Activated naive CD4-positive, alpha-beta T cell treated with anti-CD3 and anti-CD28 coated beads for 36 hours (primary cell): ENCODE measurements around the gene AUTS2. TPM values are rescaled to one million over a fixed set of nuclear protein-coding genes. Genes with fewer than 3 reads are reported as not detected.

ENCODE experiments used
- CTCF ChIA-PET: fragments of 350-600 bp; sonication (Branson Sonifier 250); formaldehyde crosslinking; loops from one replicate; lab custom pipeline; 2021; ENCODE audit warnings: antibody characterized with exemption; lab: Charles Lee
- DNase-seq: peaks from one replicate; pipeline ENCODE4 v3.0.0-alpha.2; 2020
- H3K27ac Mint-ChIP-seq: one replicate; pipeline ENCODE4 v1.8.0; 2021; ENCODE audit warnings: mild to moderate bottlenecking, mixed read lengths
- H3K27me3 Mint-ChIP-seq: one replicate; pipeline ENCODE4 v1.8.0; 2021; ENCODE audit warnings: low read depth, mixed read lengths
- H3K36me3 Mint-ChIP-seq: one replicate; pipeline ENCODE4 v1.8.0; 2021; ENCODE audit warnings: low read depth, mixed read lengths
- H3K4me1 Mint-ChIP-seq: one replicate; pipeline ENCODE4 v1.8.0; 2021; ENCODE audit warnings: low read depth, mixed read lengths
- H3K4me3 Mint-ChIP-seq: one replicate; pipeline ENCODE4 v1.8.0; 2021; ENCODE audit warnings: mild to moderate bottlenecking, moderate library complexity, mixed read lengths
- H3K9me3 Mint-ChIP-seq: one replicate; pipeline ENCODE4 v1.8.0; 2021; ENCODE audit warnings: mixed read lengths
- intact Hi-C: fragments of 100-400 bp; cut with micrococcal nuclease; formaldehyde crosslinking; loops from one replicate; pipeline ENCODE4 v1.15.1; 2023
- total RNA-seq, 2 experiments: library from RNA; stranded (reverse); gene quantifications; one replicate each; pipeline ENCODE4 v1.2.3, GENCODE V29; 2021

AUTS2 gene
- total RNA-seq, 2 experiments from 2014 or later = 0.79 to 1.1 TPM

- CTCF ChIA-PET = no interaction called here
- Mint-ChIP-seq H3K4me1 (no peaks in the 10 kb centered on the region), H3K9me3 (no peaks in the 10 kb centered on the region), H3K27me3 (no peaks in the 10 kb centered on the region), H3K27ac (no peak overlapping the region), H3K36me3 (no peaks in the 10 kb centered on the region), H3K4me3 (no peak overlapping the region)
- DNase-seq = no peak
- intact Hi-C loops = no loop called here
Observed at GRCh38 chr7:69994886-69995542, 396.7 kb downstream of the AUTS2 start.

GRCh38 chr7:69996121-69996520 is 397.8 kb downstream of the AUTS2 start:
- no peaks in the 10 kb centered on the region for H3K9me3 Mint-ChIP-seq
- DNase-seq = no peak
- H3K4me3 Mint-ChIP-seq = no peak overlapping the region
- H3K27ac Mint-ChIP-seq = no peak overlapping the region
- H3K36me3 Mint-ChIP-seq = no peaks in the 10 kb centered on the region
- no peaks in the 10 kb centered on the region for H3K4me1 Mint-ChIP-seq
- no peaks in the 10 kb centered on the region for H3K27me3 Mint-ChIP-seq
- CTCF ChIA-PET = no interaction called here
- intact Hi-C loops = no loop called here

GRCh38 chr7:70000737-70001348 is 402.6 kb downstream of the AUTS2 start:
- no peak for DNase-seq
- Mint-ChIP-seq H3K27ac (no peak overlapping the region), H3K4me3 (no peak overlapping the region), H3K9me3 (no peaks in the 10 kb centered on the region), H3K36me3 (no peaks in the 10 kb centered on the region), H3K4me1 (peaks cover 3% of the 10 kb centered on the region), H3K27me3 (no peaks in the 10 kb centered on the region)
- intact Hi-C loops = no loop called here
- CTCF ChIA-PET = no interaction called here

- intact Hi-C loops = no loop called here
- Mint-ChIP-seq H3K9me3 (no peaks in the 10 kb centered on the region), H3K4me1 (peaks cover 11% of the 10 kb centered on the region), H3K27ac (no peak overlapping the region), H3K36me3 (no peaks in the 10 kb centered on the region), H3K27me3 (no peaks in the 10 kb centered on the region), H3K4me3 (no peak overlapping the region)
- CTCF ChIA-PET = no interaction called here
- no peak for DNase-seq
Observed at GRCh38 chr7:70005480-70005879, 407.2 kb downstream of the AUTS2 start.

GRCh38 chr7:70005891-70006260 is 407.6 kb downstream of the AUTS2 start:
- DNase-seq = no peak
- intact Hi-C loops = no loop called here
- no peak overlapping the region for H3K27ac Mint-ChIP-seq
- H3K9me3 Mint-ChIP-seq = no peaks in the 10 kb centered on the region
- no peak overlapping the region for H3K4me3 Mint-ChIP-seq
- H3K36me3 Mint-ChIP-seq = no peaks in the 10 kb centered on the region
- CTCF ChIA-PET = no interaction called here
- no peaks in the 10 kb centered on the region for H3K27me3 Mint-ChIP-seq
- H3K4me1 Mint-ChIP-seq = peaks cover 11% of the 10 kb centered on the region

- no peak overlapping the region for H3K27ac Mint-ChIP-seq
- no peaks in the 10 kb centered on the region for H3K36me3 Mint-ChIP-seq
- no peaks in the 10 kb centered on the region for H3K9me3 Mint-ChIP-seq
- no peaks in the 10 kb centered on the region for H3K27me3 Mint-ChIP-seq
- H3K4me3 Mint-ChIP-seq = peak overlapping the region; percentile 19
- intact Hi-C loops = no loop called here
- no peak for DNase-seq
- peaks cover 11% of the 10 kb centered on the region for H3K4me1 Mint-ChIP-seq
- CTCF ChIA-PET = no interaction called here
Observed at GRCh38 chr7:70006261-70006920, 408.1 kb downstream of the AUTS2 start.

- Mint-ChIP-seq H3K4me1 (peaks cover 11% of the 10 kb centered on the region), H3K27me3 (no peaks in the 10 kb centered on the region), H3K9me3 (no peaks in the 10 kb centered on the region), H3K27ac (no peak overlapping the region), H3K4me3 (no peak overlapping the region), H3K36me3 (no peaks in the 10 kb centered on the region)
- CTCF ChIA-PET = no interaction called here
- intact Hi-C loops = no loop called here
- DNase-seq = no peak
Observed at GRCh38 chr7:70008466-70008865, 410.2 kb downstream of the AUTS2 start.

- Mint-ChIP-seq H3K9me3 (no peaks in the 10 kb centered on the region), H3K27ac (no peak overlapping the region), H3K36me3 (no peaks in the 10 kb centered on the region), H3K4me1 (no peaks in the 10 kb centered on the region), H3K27me3 (peaks cover 3% of the 10 kb centered on the region), H3K4me3 (no peak overlapping the region)
- CTCF ChIA-PET = interaction anchor here (0.6 kb wide), 1 partner anchor 535 kb away, joined by 3 read pairs; no protein-coding TSS in a partner anchor
- no peak for DNase-seq
- intact Hi-C loops = no loop called here
Observed at GRCh38 chr7:70014472-70015177, 416.4 kb downstream of the AUTS2 start.

- H3K27me3 Mint-ChIP-seq = peaks cover 3% of the 10 kb centered on the region
- no peak overlapping the region for H3K27ac Mint-ChIP-seq
- H3K9me3 Mint-ChIP-seq = no peaks in the 10 kb centered on the region
- no peak for DNase-seq
- no peaks in the 10 kb centered on the region for H3K4me1 Mint-ChIP-seq
- intact Hi-C loops = no loop called here
- CTCF ChIA-PET = no interaction called here
- no peaks in the 10 kb centered on the region for H3K36me3 Mint-ChIP-seq
- H3K4me3 Mint-ChIP-seq = no peak overlapping the region
Observed at GRCh38 chr7:70015353-70015752, 417.1 kb downstream of the AUTS2 start.

- no peaks in the 10 kb centered on the region for H3K9me3 Mint-ChIP-seq
- no peak overlapping the region for H3K27ac Mint-ChIP-seq
- no peaks in the 10 kb centered on the region for H3K4me1 Mint-ChIP-seq
- H3K27me3 Mint-ChIP-seq = peaks cover 3% of the 10 kb centered on the region
- intact Hi-C loops = no loop called here
- CTCF ChIA-PET = no interaction called here
- no peak overlapping the region for H3K4me3 Mint-ChIP-seq
- H3K36me3 Mint-ChIP-seq = no peaks in the 10 kb centered on the region
- no peak for DNase-seq
Observed at GRCh38 chr7:70016044-70016770, 417.9 kb downstream of the AUTS2 start.

- Mint-ChIP-seq H3K9me3 (no peaks in the 10 kb centered on the region), H3K27me3 (peaks cover 3% of the 10 kb centered on the region), H3K4me3 (no peak overlapping the region), H3K36me3 (no peaks in the 10 kb centered on the region), H3K27ac (no peak overlapping the region), H3K4me1 (no peaks in the 10 kb centered on the region)
- CTCF ChIA-PET = no interaction called here
- intact Hi-C loops = no loop called here
- no peak for DNase-seq
Observed at GRCh38 chr7:70017357-70017756, 419.1 kb downstream of the AUTS2 start.

- Mint-ChIP-seq H3K9me3 (no peaks in the 10 kb centered on the region), H3K27me3 (peaks cover 3% of the 10 kb centered on the region), H3K27ac (no peak overlapping the region), H3K4me3 (no peak overlapping the region), H3K36me3 (no peaks in the 10 kb centered on the region), H3K4me1 (no peaks in the 10 kb centered on the region)
- intact Hi-C loops = no loop called here
- CTCF ChIA-PET = no interaction called here
- no peak for DNase-seq
Observed at GRCh38 chr7:70018700-70019099, 420.4 kb downstream of the AUTS2 start.
